Measurements from ENCODE around the gene CGREF1.

- no peak for TF ChIP-seq CTCF (conservative IDR thresholded peaks at IDR 0.05 in 1 of 2, IDR thresholded peaks at IDR 0.05 in 1 of 2; ENCODE audit: extremely low read depth in 1 of 2, insufficient read depth in 1 of 2, low read depth in 1 of 2, low read length in 2 of 2)
- TF ChIP-seq EZH2 (IDR thresholded peaks at IDR 0.05; ENCODE audit: borderline replicate concordance, low read length) = no peak
These were observed 61.7 kb downstream of the CGREF1 start for GRCh38 chr2:27057184-27057583.

All from mammary epithelial cell (primary cell).